ENCODE results near the gene P3H1. TPM values are rescaled to one million over a fixed set of nuclear protein-coding genes. Genes with fewer than 3 reads are reported as not detected.

Gene P3H1
- total RNA-seq, 1 experiment from 2014 or later: 47.1 TPM

DNA sequence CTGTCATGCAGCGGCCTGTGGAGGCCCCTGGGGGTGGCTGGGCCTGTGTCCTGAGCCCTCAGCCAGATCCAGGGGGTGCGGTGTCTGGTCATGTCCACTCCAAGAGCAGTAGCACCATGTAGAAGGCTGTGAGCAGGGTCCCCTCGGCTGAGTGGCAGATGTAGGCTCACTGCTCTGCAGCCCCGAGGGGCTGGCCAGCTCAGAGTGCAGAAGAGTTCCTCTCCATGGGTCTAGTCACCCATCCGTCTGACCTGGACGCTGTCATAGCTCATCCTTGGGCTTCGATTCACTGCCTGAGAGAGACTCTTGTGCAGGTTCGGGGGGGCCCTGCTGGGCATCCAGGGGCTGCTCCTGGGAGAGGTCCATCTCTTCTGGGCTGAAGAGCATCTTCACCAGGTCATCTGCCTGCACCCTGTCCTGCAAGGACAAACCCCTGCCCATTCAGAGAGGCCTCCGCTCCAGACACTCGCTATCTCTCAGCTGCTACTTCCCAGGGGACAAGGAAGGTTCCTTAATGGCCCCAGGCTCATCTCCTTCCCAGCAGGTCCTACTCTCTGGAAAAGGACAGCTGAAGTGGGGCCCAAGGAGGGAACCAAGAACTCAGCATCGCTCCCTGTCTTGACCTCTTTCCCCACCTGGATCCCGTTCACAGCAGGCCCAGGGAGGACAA, 20.3 kb downstream of the P3H1 start:
- Histone ChIP-seq H4K91ac (ENCODE audit: insufficient read length, low read depth, low read length) (no peak overlapping the region), H4K5ac (ENCODE audit: insufficient read length, low read depth, low read length) (no peak overlapping the region), H3K56ac (ENCODE audit: insufficient read length, low read depth, low read length) (no peak overlapping the region), H3K79me1 (ENCODE audit: insufficient read depth, low read depth, low read length, poor library complexity, severe bottlenecking) (no peaks in the 10 kb centered on the region), H3K14ac (ENCODE audit: insufficient read depth, low read length) (no peak overlapping the region), H2BK15ac (ENCODE audit: low read depth, low read length) (no peak overlapping the region), H2BK5ac (ENCODE audit: insufficient read length, low read length) (no peak overlapping the region), H3K9ac (ENCODE audit: extremely low read depth, insufficient read length, low read length) (no peak overlapping the region), H3K4ac (ENCODE audit: low read depth, low read length) (no peak overlapping the region), H3K23me2 (ENCODE audit: insufficient read length, low read depth, low read length, poor library complexity, severe bottlenecking) (no peaks in the 10 kb centered on the region), H3T11ph (ENCODE audit: low read length) (no peak overlapping the region), H2BK20ac (ENCODE audit: low read depth, low read length, poor library complexity, severe bottlenecking) (no peak overlapping the region), H3K27me3 (ENCODE audit: insufficient read depth, low read length) (no peaks in the 10 kb centered on the region), H2AK5ac (ENCODE audit: insufficient read length, low read length) (no peak overlapping the region), H3K4me2 (ENCODE audit: insufficient read depth, insufficient read length, low read length) (no peak overlapping the region), H4K20me1 (ENCODE audit: control insufficient read depth, insufficient read depth, insufficient read length) (no peaks in the 10 kb centered on the region), H4K8ac (replicated peaks; ENCODE audit: insufficient read length, low read depth, low read length) (no peak overlapping the region), H3K23ac (ENCODE audit: insufficient read length, low read depth, low read length) (no peak overlapping the region), H3K79me2 (ENCODE audit: insufficient read depth, low read length) (no peaks in the 10 kb centered on the region), H2AFZ (ENCODE audit: low read length) (no peak overlapping the region), H2BK120ac (ENCODE audit: low read depth, low read length, poor library complexity, severe bottlenecking) (no peak overlapping the region), H3K18ac (ENCODE audit: insufficient read length, low read depth, low read length) (no peak overlapping the region), H3K9me3 (ENCODE audit: control insufficient read depth, low read depth, low read length) (no peaks in the 10 kb centered on the region), H3K27ac (ENCODE audit: insufficient read length, low read depth, low read length) (no peak overlapping the region), H3K4me1 (ENCODE audit: insufficient read depth, low read length) (no peaks in the 10 kb centered on the region), H2BK12ac (ENCODE audit: insufficient read length, low read depth, low read length) (no peak overlapping the region)
- H3K27ac Mint-ChIP-seq: peak overlapping the region in 1 of 3 experiments; percentile 42; a peak in 1 of 7 replicates
- DNase-seq: no peak
- no peak overlapping the region for H3K4me3 Mint-ChIP-seq
- WGBS (ENCODE audit: extremely low coverage, insufficient read length, low lambda C conversion rate): no CpG with 5 or more reads among the region's 12 CpGs
- TF ChIP-seq, protein P1, sequence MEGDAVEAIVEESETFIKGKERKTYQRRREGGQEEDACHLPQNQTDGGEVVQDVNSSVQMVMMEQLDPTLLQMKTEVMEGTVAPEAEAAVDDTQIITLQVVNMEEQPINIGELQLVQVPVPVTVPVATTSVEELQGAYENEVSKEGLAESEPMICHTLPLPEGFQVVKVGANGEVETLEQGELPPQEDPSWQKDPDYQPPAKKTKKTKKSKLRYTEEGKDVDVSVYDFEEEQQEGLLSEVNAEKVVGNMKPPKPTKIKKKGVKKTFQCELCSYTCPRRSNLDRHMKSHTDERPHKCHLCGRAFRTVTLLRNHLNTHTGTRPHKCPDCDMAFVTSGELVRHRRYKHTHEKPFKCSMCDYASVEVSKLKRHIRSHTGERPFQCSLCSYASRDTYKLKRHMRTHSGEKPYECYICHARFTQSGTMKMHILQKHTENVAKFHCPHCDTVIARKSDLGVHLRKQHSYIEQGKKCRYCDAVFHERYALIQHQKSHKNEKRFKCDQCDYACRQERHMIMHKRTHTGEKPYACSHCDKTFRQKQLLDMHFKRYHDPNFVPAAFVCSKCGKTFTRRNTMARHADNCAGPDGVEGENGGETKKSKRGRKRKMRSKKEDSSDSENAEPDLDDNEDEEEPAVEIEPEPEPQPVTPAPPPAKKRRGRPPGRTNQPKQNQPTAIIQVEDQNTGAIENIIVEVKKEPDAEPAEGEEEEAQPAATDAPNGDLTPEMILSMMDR (conservative IDR thresholded peaks at IDR 0.05): no peak
- H3K4me1 Mint-ChIP-seq: peaks cover 20% of the 10 kb centered on the region in 2 experiments
- peaks cover 6 to 8% of the 10 kb centered on the region in 2 experiments for H3K9me3 Mint-ChIP-seq
- H3K27me3 Mint-ChIP-seq (ENCODE audit: low read depth): no peaks in the 10 kb centered on the region; the same call in 1 of the 2 replicates
- peaks cover 24 to 47% (median 44%) of the 10 kb centered on the region in 3 experiments for H3K36me3 Mint-ChIP-seq (ENCODE audit: insufficient read depth in 1 of 3, low read depth in 3 of 3)

Data from H9 (cell line).